T follicular helper cell (primary cell): Measurements from ENCODE around the gene ARHGEF5.
"Not testable (repeated sequence)": the region's sequence is repeated elsewhere in the genome, so short reads cannot be mapped to it uniquely, and the experiment has no call there.

Experiments
- DNase-seq: peaks from one replicate; pipeline ENCODE4 v3.0.0-alpha.2; 2020; ENCODE audit warnings: low read depth
- total RNA-seq, 2 experiments: gene quantifications; one replicate each; lab custom pipeline; 2026; lab: John Stamatoyannopoulos, UW

The ARHGEF5 gene
- total RNA-seq: 3.2 to 3.7 reads per million in 2 experiments

DNA sequence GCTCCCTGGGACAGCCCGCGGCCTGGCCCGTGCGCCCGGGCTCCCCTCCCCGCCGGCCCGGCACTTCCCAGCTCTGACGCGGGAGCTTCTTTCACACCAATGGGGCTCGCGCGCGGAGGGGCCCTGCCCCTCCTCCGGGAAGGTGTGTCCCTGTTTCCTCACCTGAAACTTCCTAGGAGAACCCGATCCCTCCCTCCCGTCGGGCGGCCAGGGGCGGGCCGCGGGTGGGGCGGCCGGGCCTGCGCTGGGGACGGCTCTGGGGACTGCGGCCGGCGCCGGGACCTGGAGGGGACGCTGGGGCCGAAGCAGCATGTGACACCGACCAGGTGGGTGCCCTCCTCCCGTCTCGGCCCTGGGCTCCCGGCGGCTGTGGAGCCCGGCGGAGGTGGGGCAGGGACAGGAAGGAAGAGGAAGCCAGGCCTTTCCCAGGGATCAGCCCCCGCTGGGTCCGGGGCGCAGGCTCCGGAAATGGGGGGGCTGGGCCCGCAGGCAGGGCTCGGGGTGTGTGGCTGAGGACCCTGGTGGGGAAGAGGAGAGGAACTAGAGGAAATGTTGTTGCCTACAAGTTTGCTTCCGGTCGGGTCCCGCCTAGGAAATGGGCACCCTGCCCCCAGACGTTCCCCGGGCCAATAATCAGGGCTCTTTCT is at the start of gene ARHGEF5:
Gene ARHGEF5 (plus strand): TSS at position 227 of the 647 bp plus-strand sequence. CDS start 7,268 bp downstream, outside the sequence.
- not testable (repeated sequence) for DNase-seq

DNA sequence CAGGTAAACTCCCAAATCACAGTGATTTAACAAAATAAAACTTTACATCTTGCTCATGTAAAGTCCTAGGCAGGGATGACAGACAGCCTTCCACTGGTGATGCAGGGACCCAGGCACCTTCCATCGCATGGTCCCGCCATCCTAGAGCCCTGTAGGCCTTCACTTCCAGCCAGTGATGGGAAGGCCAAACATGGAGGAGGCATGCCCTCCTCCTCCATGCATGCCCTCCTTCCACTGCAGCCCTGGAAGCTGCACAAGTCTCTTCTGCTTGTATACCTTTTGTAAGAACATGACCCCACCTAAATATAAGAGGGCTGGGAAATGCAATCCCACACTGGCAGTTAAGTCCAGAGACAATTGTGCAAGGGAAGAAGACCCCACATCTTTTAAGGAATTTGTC is 45.5 kb upstream of the ARHGEF5 start:
- not testable (repeated sequence) for DNase-seq

DNA sequence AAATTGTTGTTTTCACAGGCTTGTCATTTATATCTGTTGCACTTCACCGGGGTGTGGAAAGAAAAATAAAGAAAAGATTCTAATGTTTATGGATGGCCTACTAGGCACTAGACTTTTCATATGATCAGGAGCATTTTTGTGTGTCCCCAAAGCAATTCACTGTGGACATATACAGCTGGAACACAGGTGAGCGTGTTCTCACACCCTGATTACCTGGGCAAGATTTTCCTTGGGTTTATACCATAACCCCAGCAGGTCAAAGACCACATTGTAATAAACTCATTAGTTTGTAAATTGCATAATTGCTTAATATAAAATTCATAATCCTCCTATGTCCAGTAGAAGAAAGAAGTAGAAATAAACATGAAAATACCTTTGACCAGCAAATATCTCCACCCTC is 44.0 kb upstream of the ARHGEF5 start:
- DNase-seq: not testable (repeated sequence)

DNA sequence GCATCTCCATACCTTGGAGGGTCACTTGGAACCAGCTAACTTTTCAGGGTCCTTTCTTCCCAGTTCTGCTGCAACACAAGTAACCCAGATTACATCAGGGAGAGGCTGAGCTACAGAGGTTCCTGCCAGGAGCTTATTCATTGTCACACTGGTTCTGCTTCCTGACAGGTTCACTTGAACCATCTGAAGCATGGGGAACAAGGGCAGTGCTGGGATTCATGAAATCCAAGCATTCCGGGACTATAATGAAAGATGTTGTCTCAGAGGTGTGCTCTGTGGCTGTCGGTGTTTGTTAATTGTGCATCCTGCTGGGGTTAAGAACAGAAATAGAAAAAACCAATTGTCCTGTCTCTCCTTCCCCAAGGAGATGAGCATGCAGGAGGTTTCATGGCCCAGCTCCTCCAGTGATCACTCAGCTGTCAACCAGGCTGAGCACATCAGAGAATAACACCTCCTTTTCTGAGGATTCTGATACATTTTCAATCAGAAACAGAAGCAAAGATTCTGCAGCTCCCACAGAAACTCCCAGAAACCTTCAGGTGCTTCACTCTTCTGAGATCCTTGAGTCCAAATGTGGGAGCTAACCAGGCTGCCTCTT is 43.2 kb upstream of the ARHGEF5 start, which contains the start of gene OR2A1:
Gene OR2A1 (plus strand): TSS at position 548 of the 598 bp plus-strand sequence. CDS start 5,706 bp downstream, outside the sequence.
- not testable (repeated sequence) for DNase-seq

DNA sequence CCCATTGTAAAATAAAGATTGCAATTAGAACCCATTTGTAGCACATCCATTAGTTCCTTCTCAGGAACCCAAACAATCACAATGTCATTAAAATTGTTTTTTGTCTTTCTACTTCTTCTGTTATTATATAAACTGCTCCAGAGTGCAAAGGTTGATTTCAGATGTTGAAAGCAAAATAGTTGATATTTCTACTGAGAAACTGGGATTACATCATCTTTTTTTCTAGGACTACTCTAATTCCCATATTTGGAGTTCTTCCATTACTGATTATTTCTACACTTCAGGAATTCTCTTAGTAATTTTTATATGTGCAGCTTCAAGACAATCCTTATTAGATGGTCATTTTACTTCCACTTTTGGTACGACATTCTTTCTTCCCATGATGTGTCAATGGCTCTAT is 37.7 kb upstream of the ARHGEF5 start:
- not testable (repeated sequence) for DNase-seq

DNA sequence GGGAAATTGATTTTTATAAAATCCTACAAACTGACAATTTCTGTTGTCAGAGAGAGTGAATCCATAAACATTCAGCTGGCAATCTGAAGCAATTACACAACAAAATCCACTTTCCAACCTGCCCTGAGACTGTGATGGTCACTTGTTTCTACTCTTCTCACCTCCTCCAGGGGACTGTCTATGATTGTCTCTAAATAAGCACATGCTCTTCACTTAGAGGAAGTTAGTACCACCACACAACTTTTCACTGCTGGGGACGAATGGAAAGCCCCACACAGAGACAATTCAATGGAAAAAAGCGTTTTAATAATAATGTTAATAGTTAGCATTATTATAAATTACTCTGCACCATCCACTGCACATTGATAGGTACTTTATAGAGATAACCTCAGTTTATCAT is 35.7 kb upstream of the ARHGEF5 start:
- not testable (repeated sequence) for DNase-seq

DNA sequence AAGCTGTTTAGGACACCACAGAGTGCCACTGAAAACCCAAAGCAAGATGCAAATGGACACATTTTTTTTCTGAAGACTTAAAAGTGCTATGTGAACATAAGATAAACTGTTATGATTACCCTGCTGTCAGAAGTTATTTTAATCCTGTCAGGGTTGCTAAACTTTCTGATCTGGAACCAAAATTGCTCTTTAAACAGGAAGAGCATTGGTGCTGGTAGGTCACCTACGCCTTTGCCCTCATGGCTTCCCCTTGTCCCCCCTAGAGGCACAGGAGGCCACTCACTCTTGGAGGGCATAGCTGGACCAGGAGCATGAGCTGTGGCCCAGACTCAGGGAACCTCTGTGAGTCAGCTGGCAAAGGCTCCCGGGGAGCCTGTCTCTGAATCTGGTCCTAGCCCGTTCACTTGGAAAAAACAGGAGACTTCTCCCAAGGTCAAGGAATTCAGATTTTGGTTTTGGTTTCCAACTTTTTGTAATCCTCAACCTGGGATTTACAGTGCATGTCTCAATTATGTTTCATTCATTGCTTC is 33.5 kb upstream of the ARHGEF5 start:
- not testable (repeated sequence) for DNase-seq

DNA sequence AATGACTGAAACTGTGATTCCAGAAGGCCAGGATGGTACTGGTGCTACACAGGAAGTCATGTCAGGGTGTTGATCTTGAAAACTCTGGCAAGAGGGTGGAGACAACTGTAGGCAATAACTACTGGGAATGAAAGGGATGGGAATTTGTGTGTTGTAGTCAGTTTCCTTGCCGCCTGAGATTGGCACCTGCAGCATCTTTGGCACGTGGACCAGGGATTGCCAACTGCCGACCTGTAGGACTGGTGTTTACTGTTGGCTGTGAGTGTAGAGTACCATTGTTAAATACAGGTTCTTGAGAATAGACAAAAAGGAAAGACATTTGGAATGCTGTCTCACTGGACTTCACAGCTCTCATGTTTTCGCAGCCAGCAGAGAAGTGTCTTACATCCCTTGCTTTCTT is 31.8 kb upstream of the ARHGEF5 start:
- DNase-seq: not testable (repeated sequence)

DNA sequence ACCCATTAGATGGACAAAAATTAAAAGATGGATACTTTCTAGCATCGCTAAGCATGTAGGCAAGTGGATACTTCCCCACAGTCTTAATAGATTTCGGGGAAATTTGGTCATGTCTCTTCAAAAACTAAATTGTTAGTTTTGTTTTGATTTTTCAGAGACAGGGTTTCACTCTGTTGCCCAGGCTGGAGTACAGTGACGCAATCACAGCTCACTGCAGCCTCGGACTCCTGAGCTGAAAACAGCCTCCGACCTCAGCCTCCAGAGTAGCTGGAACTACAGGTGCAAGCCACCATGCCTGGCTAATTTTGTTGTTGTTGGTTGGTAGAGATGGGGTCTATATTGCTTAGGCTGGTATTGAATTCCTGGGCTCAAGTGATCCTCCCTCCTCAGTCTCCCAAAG is 29.3 kb upstream of the ARHGEF5 start:
- DNase-seq: not testable (repeated sequence)

DNA sequence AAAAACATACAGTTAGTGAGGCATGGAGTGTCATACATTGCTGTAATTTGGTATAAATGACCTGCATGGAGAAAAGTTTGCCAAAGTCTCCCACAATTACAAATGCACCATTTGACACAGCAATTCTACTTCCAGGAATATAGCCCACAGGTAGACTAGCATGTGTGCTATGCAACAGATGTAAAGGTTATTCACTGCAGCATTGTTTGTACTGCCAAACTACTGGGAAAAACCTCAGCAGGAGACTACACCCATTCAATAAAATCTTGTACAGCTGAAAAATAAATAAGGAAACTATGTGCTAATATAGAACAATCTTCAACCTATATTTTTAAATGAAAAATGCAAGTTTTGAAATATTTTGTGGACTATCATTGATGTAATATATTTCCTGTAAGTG is 25.2 kb upstream of the ARHGEF5 start:
- DNase-seq: not testable (repeated sequence)

DNA sequence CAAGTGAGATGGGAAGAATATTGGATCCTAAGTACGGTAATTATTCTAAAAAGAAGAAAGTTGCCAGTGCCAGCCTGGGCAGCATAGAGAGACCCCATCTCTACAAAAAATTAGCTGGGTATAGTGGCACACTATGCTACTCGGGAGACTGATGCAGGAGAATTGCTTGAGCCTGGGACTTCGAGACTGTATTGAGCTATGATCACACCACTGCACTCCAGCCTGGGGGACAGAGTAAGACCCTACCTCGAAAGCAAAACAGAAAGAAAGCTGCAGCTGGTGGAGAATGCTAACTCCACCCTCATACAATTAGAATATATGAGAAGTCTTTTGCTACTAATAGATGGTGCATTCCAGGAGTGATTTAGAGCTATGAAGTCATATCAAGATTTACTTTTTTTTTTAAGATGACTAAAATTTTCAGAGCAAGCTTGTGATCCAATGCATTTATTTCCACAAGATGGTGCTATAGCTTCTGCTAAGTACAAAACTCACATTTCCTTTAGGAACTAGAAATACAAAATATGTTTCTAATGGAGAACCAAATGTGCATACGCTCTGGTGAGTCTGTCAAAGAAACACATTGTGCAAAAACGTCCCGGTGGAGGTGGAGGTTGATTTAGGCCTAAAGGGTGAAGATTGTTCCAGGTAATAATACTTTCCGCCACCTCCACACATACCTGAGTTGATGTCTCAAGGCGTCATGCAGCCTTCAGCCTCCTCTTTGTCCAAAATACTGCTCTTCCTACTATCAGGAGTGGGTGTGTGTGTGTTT is 23.8 kb upstream of the ARHGEF5 start:
- not testable (repeated sequence) for DNase-seq

DNA sequence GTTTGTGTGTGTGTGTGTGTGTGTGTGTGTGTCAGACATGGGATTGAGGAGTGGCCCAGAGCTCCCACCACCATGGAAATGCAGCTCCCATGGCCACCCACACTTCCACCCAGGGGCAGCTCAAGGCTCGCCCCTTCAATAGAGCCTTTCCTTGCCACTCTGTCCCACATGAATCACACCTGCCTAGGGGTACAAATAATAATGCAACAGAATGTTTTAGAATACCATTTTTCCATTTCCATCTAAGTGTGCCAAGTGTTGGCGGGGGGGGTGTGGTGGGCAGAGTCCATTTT is 23.3 kb upstream of the ARHGEF5 start:
- not testable (repeated sequence) for DNase-seq

DNA sequence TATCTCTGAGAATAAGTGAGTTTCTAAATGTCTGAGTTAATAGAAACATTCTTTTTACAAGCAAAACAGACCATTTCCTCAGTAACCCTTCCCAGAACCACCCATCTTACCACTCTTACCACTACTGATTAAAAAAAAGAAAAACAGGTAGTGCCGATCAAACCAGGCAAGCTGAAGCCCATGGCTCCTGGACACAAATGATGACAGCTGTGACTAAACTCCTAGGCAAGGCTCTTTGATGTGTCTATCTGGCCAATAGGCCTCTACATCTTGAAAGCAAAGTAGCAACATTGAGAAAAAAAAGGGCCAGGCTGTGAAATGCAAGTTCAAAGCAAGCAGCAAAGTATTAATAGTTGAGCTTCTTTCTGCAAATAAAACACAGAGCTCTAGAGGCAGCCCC is 6.6 kb upstream of the ARHGEF5 start:
- DNase-seq: not testable (repeated sequence)

DNA sequence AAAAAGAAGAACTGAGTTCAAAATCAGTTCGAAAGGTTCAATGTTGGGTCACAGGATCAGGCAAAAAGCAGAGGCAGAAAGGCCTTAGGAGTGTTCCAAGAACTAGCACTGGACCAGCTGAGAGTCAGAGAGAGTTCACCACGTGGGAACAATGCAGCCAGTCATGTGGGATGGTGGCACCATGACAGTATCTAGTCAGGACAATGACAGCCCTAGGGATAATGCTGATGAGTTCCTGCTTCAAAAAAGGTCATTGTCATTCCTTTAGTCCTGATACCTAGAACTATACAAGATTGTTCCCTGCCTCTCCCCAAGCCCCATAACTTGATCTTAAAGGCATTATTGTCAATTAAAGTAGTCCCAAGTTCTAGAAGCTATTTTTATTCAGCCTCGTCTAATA is 3.5 kb upstream of the ARHGEF5 start:
- not testable (repeated sequence) for DNase-seq

DNA sequence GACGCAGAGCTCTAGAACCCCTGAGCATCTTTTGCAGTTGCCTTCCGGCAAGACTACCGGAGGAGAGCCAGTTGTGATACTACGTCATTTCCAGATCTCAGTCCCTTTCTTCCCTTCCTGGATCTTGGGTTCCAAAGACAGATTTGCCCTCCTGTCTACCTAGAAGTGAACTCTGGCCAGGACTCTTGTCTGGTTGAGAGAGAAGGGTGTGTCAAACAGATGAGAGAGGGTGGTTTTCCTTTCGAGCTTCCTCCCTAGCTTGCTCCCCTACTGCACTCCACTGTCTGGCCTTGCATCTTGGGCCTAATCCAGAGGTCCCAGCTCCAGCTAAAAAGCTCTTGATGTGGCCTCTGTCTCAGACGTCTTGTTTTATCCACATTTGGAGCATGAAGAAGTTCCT is 983 bp downstream of the ARHGEF5 start:
- DNase-seq: not testable (repeated sequence)

DNA sequence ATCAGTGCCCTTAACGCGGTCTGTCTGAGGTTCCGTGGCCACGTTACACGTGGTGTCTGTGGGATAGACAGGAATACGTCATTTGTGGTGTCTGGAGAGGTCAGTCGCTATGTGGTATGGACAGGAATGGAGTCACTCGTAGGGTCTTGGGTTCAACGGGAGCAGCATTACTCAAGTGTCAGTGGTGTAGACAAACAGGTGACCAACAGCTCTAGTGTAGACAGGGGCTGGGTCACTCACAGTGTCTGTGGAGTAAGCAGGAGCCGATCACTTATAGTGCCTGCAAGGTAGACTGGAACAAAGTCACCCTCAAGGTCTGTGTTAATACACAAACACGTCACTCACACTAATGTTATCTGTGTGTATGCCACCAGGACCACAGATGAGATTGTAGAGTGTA is 1.7 kb downstream of the ARHGEF5 start:
- not testable (repeated sequence) for DNase-seq

DNA sequence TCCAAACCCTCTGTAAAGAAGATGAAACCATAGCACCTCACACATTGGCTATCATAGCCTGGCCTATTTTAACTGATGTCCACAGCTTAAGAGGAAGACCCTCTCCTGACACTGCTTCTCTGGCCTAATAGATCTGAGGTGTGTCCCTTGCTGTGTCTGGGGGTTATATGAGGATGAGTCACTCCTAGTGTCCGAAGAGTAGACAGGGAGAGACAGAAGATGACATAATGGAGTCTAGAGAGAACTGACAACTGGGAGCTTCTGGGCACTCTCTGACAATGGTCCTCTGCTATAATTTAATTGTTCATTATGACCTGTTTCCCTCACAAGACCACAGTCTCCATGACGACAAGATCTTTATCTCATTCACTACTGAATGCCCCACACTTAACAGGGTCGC is 6.9 kb downstream of the ARHGEF5 start:
- not testable (repeated sequence) for DNase-seq

DNA sequence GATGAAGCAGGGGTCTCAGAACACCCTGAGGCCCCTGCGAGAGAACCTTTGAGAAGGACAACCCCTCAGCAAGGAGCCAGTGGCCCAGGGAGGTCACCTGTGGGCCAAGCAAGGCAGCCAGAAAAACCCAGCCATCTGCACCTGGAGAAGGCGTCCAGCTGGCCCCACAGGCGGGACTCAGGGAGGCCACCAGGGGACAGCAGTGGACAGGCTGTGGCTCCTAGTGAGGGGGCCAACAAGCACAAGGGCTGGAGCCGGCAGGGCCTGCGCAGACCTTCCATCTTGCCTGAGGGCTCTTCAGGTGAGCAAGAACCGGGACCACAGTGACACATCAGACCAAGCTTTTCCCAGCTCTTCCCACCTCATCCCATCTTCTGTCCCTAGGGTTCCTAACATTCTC is 10.3 kb downstream of the ARHGEF5 start:
- not testable (repeated sequence) for DNase-seq

DNA sequence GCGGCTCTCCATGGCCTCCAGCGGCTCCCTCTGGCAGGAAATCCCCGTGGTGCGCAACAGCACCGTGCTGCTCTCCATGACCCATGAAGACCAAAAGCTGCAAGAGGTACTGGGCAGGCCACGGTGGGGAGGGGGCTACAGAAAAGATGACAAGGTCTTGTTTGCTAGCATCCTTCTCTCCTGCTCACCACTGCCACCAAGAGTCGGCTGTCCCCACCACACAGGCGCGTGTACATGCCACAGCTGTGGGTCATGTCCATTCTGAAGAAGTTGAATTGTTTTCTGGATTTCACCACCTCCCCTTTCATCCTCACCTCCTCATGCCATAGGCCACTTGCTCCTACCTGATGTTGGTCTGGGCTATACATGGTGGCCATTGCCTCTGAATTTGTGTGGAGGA is 12.0 kb downstream of the ARHGEF5 start:
- not testable (repeated sequence) for DNase-seq

DNA sequence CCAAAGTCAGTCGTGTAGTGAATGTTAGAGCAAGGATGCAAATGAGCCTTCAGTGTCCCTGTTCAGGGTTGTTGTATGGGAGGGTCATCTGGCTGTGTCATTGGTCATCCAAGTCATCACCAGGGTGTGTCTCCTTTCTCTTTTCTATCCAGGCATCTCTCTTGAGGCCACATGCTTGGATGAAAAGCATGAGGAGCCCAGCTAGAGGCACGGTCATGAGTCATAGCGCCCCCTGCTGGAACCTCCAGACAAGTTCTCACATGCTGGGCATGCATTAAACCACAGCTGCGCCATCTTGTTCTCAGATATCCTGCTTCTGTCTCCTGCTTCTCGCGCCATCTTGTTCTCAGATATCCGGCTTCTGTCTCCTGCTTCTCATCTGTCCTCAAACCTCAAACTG is 14.0 kb downstream of the ARHGEF5 start:
- DNase-seq: not testable (repeated sequence)

DNA sequence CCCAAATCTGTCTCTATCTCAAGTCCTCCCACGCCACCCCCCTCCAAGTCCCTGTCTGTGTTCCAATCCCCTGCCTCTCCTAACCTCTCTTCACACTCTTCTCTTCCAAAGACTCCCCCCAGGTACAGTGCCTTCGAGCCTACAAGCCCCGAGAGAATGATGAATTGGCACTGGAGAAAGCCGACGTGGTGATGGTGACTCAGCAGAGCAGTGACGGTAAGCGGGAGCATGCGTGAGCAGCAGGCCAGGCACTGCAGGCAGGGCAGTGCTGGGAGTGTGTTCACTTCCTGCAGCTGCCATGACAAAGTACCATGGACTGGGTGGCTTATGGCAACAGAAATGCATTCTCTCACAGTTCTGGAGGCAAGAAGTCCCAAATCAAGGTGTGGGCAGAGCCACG is 23.4 kb downstream of the ARHGEF5 start:
- DNase-seq: no peak

DNA sequence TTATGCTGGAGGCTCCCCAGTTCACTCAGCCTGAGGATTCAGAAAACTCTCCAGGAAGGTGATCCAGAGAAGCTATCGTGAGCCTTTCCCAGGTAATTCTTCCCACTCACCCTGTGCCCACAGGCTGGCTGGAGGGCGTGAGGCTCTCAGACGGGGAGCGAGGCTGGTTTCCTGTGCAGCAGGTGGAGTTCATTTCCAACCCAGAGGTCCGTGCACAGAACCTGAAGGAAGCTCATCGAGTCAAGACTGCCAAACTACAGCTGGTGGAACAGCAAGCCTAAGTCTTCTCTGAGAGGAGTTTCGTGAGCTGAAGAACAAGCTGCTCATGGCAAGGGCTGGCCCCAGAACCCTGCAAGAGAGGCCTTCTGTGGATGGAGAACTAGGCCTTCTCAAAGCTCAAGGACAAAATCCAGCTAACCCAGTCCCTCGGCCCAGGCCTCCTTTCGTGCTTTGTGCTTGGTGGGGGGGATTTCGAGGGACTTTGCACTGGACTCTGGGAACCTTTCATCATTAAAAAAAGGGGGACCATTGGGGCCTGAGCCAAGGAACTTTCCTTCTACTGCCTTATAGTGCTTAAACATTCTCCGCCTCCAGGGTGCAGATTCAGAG is 24.7 kb downstream of the ARHGEF5 start:
- DNase-seq: no peak
